A673 (cell line): ENCODE data around the gene PATJ. TPM values are rescaled to one million over a fixed set of nuclear protein-coding genes. Genes with fewer than 3 reads are reported as not detected.

Experiments
- BruUV-seq: library from RNA; stranded (reverse); fragments of 400-500 nt; replicated peaks from 2 replicates; lab custom pipeline; 2021; lab: Mats Ljungman, UMichigan
- CTCF ChIA-PET: fragments of 300-600 bp; sonication (Branson Sonifier 250); formaldehyde crosslinking; loops from one replicate; lab custom pipeline; 2022; ENCODE audit warnings: antibody characterized with exemption; lab: Charles Lee
- POLR2A ChIA-PET: fragments of 300-600 bp; sonication (Branson Sonifier 250); formaldehyde crosslinking; loops from one replicate; lab custom pipeline; 2022; ENCODE audit warnings: antibody characterized with exemption; ENCODE audit not compliant: low non-redundant PET; lab: Charles Lee
- DNase-seq: peaks from one replicate; pipeline ENCODE4 v3.0.0-alpha.2; 2015; ENCODE audit warnings: low spot score
- H3K27ac ChIP-seq: fragments of 200-600 bp; sonication (generic); 2 replicates; pipeline ENCODE4 v1.5.1; 2016; ENCODE audit warnings: mixed run types, low read depth, mild to moderate bottlenecking, mixed read lengths, antibody characterized with exemption, low read length; ENCODE audit not compliant: poor library complexity, severe bottlenecking
- H3K27me3 ChIP-seq: fragments of 200-600 bp; sonication (generic); replicated peaks from 2 replicates; pipeline ENCODE4 v1.6.1; 2017; ENCODE audit warnings: mixed run types, low read depth, mild to moderate bottlenecking, mixed read lengths, antibody characterized with exemption, low read length; ENCODE audit not compliant: insufficient read depth, poor library complexity
- H3K36me3 ChIP-seq: fragments of 200-600 bp; sonication (generic); 2 replicates; pipeline ENCODE4 v1.6.1; 2016; ENCODE audit warnings: mixed run types, mild to moderate bottlenecking, mixed read lengths, antibody characterized with exemption, low read length; ENCODE audit not compliant: insufficient read depth, poor library complexity, severe bottlenecking
- H3K4me1 ChIP-seq: fragments of 200-600 bp; sonication (generic); 2 replicates; pipeline ENCODE4 v1.6.1; 2017; ENCODE audit warnings: mixed run types, mild to moderate bottlenecking, mixed read lengths, antibody characterized with exemption, low read length; ENCODE audit not compliant: insufficient read depth, poor library complexity, severe bottlenecking
- H3K4me3 ChIP-seq: fragments of 200-600 bp; sonication (generic); 2 replicates; pipeline ENCODE4 v1.5.1; 2016; ENCODE audit warnings: low read depth, mixed run types, mild to moderate bottlenecking, mixed read lengths, low read length; ENCODE audit not compliant: poor library complexity, severe bottlenecking
- H3K9me3 ChIP-seq: fragments of 200-600 bp; sonication (generic); 2 replicates; pipeline ENCODE4 v1.6.1; 2016; ENCODE audit warnings: mixed run types, low read depth, mild to moderate bottlenecking, mixed read lengths, antibody characterized with exemption, low read length; ENCODE audit not compliant: poor library complexity, severe bottlenecking
- CTCF ChIP-seq: fragments of 300-800, 200-600 bp; sonication (generic); conservative IDR thresholded peaks from 2 replicates; pipeline ENCODE4 v1.5.1; 2017; ENCODE audit warnings: low read depth, mild to moderate bottlenecking, antibody characterized with exemption, low read length, moderate library complexity, mixed read lengths
- EZH2 ChIP-seq: fragments of 200-600 bp; sonication (generic); IDR thresholded peaks from 2 replicates; pipeline ENCODE4 v1.6.1; 2017; ENCODE audit warnings: borderline replicate concordance, low read depth, mild to moderate bottlenecking, mixed read lengths, antibody characterized with exemption, low read length; ENCODE audit not compliant: poor library complexity, severe bottlenecking
- intact Hi-C: fragments of 100-400 bp; cut with micrococcal nuclease; formaldehyde crosslinking; loops from one replicate; pipeline ENCODE4 v1.10.0; 2022; ENCODE audit not compliant: unreplicated experiment
- total RNA-seq: library from RNA; stranded (reverse); gene quantifications from 2 replicates; pipeline ENCODE4 v1.2.3, GENCODE V29; 2021

The PATJ gene
- total RNA-seq, 1 experiment from 2014 or later = 6.6 TPM

- peak; percentile 67 for DNase-seq
- Histone ChIP-seq H3K4me3 (no peak overlapping the region), H3K27ac (peak overlapping the region; percentile 32), H3K36me3 (no peaks in the 10 kb centered on the region), H3K27me3 (no peaks in the 10 kb centered on the region), H3K9me3 (no peaks in the 10 kb centered on the region), H3K4me1 (peaks cover 43% of the 10 kb centered on the region)
- BruUV-seq = no TSS peak
- POLR2A ChIA-PET = interaction anchor here (0.9 kb wide), 1 partner anchor 42 kb away, joined by 3 read pairs; no protein-coding TSS in a partner anchor
- intact Hi-C loops = loop anchor here (2.0 to 10.0 kb wide), 3 partner anchors 41 to 483 kb away; partner anchors contain the start of gene USP1
- CTCF ChIA-PET = interaction anchor here (0.5 to 1.1 kb wide), 5 partner anchors 41 to 162 kb away, joined by 3 to 6 read pairs (median 3); no protein-coding TSS in a partner anchor
- TF ChIP-seq CTCF (no peak), EZH2 (no peak)
Measured at GRCh38 chr1:61951731-61952580, 209.7 kb downstream of the PATJ start.

- intact Hi-C loops = loop anchor here (2.0 to 10.0 kb wide), 3 partner anchors 40 to 482 kb away; partner anchors contain the start of gene USP1
- H3K9me3 ChIP-seq = no peaks in the 10 kb centered on the region
- no peak for TF ChIP-seq CTCF
- no peak for TF ChIP-seq EZH2
- BruUV-seq = no TSS peak
- peaks cover 49% of the 10 kb centered on the region for H3K4me1 ChIP-seq
- ChIA-PET POLR2A (no interaction called here), CTCF (interaction anchor here (0.6 kb wide), 1 partner anchor 163 kb away, joined by 3 read pairs; no protein-coding TSS in a partner anchor)
- H3K27me3 ChIP-seq = no peaks in the 10 kb centered on the region
- no peak for DNase-seq
- H3K4me3 ChIP-seq = no peak overlapping the region
- H3K27ac ChIP-seq = peak overlapping the region; percentile 9
- no peaks in the 10 kb centered on the region for H3K36me3 ChIP-seq
Measured at GRCh38 chr1:61952675-61953074, 210.4 kb downstream of the PATJ start.

- intact Hi-C loops = loop anchor here (2.0 to 10.0 kb wide), 3 partner anchors 40 to 482 kb away; partner anchors contain the start of gene USP1
- ChIA-PET POLR2A (no interaction called here), CTCF (interaction anchor here (0.7 kb wide), 1 partner anchor 27 kb away, joined by 3 read pairs; no protein-coding TSS in a partner anchor)
- Histone ChIP-seq H3K36me3 (no peaks in the 10 kb centered on the region), H3K9me3 (no peaks in the 10 kb centered on the region), H3K4me1 (peaks cover 49% of the 10 kb centered on the region), H3K27ac (peak overlapping the region; percentile 42), H3K4me3 (no peak overlapping the region), H3K27me3 (no peaks in the 10 kb centered on the region)
- BruUV-seq = no TSS peak
- peak; percentile 88 for DNase-seq
- TF ChIP-seq EZH2 = no peak
- TF ChIP-seq CTCF = no peak
Measured at GRCh38 chr1:61953076-61953789, 211.0 kb downstream of the PATJ start.
